Mammary epithelial cell (primary cell): Measurements from ENCODE around the gene C19orf25.

Experiments used
- EZH2 ChIP-seq: IDR thresholded peaks from 2 replicates; pipeline ENCODE4 v1.6.1; 2012; ENCODE audit warnings: low read length, inconsistent platforms, borderline replicate concordance
- TF ChIP-seq, protein P1 (sequence below), 2 donors: IDR thresholded peaks in 1 of 2; conservative IDR thresholded peaks in 1 of 2; 2 replicates each; pipeline ENCODE4 v1.5.1; 2011 to 2012; ENCODE audit warnings: inconsistent platforms in 2 of 2, low read length in 2 of 2, mild to moderate bottlenecking in 2 of 2, control low read depth in 1 of 2, low read depth in 1 of 2; ENCODE audit not compliant: insufficient read depth in 1 of 2; ENCODE audit errors: extremely low read depth in 1 of 2

DNA sequence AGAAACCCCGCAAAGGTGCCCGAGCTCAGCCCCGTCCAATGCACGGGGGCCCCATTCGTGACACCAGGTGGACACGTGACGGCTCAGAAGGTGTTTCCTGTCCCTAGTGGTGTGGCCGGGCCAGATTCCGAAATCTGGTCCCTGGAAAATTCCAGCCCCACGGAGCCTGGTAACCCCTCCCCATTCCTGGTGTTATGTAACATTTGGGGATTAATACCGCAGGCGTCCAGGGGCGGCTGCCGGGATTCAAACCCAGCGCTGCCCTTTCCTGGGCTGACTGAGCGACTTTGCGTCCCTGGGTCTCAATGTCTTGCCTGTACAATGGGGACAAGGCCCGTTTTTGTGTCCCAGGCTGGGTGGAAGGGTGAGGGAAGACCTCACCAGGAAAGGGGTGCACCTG is 43.8 kb upstream of the C19orf25 start:
- TF ChIP-seq, protein P1, sequence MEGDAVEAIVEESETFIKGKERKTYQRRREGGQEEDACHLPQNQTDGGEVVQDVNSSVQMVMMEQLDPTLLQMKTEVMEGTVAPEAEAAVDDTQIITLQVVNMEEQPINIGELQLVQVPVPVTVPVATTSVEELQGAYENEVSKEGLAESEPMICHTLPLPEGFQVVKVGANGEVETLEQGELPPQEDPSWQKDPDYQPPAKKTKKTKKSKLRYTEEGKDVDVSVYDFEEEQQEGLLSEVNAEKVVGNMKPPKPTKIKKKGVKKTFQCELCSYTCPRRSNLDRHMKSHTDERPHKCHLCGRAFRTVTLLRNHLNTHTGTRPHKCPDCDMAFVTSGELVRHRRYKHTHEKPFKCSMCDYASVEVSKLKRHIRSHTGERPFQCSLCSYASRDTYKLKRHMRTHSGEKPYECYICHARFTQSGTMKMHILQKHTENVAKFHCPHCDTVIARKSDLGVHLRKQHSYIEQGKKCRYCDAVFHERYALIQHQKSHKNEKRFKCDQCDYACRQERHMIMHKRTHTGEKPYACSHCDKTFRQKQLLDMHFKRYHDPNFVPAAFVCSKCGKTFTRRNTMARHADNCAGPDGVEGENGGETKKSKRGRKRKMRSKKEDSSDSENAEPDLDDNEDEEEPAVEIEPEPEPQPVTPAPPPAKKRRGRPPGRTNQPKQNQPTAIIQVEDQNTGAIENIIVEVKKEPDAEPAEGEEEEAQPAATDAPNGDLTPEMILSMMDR (conservative IDR thresholded peaks at IDR 0.05 in 1 of 2, IDR thresholded peaks at IDR 0.05 in 1 of 2; ENCODE audit: extremely low read depth in 1 of 2, insufficient read depth in 1 of 2, low read depth in 1 of 2, low read length in 2 of 2): no peak
- TF ChIP-seq EZH2: no peak
